ENCODE measurements around the gene HMGB1. TPM values are rescaled to one million over a fixed set of nuclear protein-coding genes. Genes with fewer than 3 reads are reported as not detected.
"Not testable (repeated sequence)": the region's sequence is repeated elsewhere in the genome, so short reads cannot be mapped to it uniquely, and the experiment has no call there.

Gene HMGB1
- total RNA-seq, 1 experiment from 2014 or later: 507 TPM

DNA sequence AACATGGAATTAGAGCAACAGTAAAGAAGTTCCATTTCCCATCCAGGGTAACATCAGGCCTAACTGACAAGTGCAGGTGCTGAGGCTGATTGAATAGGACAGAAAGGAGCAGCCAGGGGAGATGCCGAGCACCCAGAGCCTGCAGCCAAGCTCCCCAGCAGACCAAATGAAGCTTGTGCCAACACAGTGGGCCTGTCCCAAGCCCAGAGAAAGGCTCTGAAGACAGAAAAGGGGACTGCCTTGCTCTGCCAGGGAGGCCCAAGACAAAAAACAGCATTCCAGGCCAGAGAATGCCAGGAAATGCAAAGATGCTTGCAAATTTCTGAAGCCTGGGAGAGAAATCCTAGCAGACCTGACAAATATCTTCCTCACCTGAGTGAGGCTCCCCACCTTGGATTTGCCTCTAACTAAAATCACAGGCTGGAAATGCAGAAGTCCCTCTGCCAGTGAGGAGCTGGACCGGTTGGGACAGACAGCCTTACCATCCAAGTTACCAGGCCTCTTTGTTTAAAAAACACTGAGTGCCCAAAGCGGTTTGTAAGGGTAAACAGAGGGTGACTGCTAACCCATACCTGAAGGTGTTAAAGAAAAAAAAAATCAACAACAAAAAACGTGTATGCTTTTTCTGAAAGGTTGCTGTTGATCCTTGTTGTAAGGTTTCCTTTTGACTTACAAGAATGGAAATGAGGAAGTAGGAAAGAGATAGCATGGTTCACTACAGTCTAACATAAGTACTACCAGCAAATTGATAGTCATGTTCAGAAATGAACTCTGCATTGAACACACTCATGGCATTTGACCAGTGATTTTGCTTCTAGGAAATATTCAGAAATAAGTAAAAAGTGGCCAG, 11.8 kb upstream of the HMGB1 start:
- DNase-seq (ENCODE audit: low read depth, low spot score): no peak
- in situ Hi-C loops (cut with HindIII; ENCODE audit: low pct_unique_long_range_greater_than_20kb, low sequenced_read_pairs): no loop called here

DNA sequence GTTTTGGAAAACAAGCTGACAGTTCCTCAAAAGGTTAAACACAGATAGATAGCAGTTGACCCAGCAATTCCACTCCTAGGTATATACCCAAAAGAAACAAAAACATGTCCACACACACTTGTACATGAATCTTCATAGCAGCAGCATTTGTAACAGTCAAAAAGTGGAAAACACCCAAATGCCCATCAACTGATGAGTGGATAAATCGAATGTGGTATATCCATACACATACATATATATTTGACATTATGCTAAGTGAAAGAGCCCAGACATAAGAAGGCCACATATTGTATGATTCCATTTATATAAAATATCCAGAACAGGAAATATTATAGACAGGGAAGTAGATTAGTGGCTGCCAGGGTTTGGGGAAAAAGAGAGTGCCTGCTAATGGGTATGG, 7.9 kb upstream of the HMGB1 start:
- DNase-seq (ENCODE audit: low read depth, low spot score): no peak
- in situ Hi-C loops (cut with HindIII; ENCODE audit: low pct_unique_long_range_greater_than_20kb, low sequenced_read_pairs): no loop called here

DNA sequence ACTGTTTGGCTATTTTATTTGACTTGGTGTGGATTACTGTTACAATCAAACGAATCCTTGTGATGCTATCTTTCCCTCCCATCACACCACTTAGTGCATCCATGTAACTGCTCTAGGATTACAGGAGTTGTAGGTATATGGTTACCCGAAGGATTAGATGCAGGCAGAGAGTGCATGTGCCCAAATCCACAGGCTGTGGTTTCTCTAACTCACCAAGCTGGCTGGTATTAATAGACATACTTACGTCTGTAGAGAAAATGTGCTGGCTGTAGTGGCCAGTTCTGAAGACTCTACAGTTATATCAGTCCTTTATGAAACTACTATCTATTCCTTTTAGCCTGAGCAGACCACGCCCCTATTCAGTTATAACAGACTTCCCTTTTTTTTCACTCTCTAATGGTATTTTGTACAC, 1.1 kb upstream of the HMGB1 start:
- in situ Hi-C loops (cut with HindIII; ENCODE audit: low pct_unique_long_range_greater_than_20kb, low sequenced_read_pairs): no loop called here
- peak; percentile 53 for DNase-seq (ENCODE audit: low read depth, low spot score)

DNA sequence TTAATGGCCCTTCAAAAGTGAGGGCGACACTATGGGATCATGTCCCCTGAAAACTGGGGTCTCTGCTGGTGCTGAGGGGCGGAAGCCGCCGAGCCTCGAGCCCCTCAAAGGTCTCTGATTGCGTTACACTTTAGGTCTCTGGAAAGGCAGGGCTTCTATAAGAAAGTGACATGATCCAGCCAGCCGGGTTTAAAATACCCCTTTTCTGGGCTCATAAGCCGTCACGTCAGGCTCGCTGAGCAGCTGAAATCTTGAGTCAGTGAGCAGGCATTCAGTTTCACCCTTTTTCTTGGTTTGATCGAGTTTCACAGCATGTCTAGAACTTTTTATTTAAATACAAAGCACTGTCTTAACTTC, 600 bp upstream of the HMGB1 start:
- in situ Hi-C loops (cut with HindIII; ENCODE audit: low pct_unique_long_range_greater_than_20kb, low sequenced_read_pairs): no loop called here
- no peak for DNase-seq (ENCODE audit: low read depth, low spot score)

DNA sequence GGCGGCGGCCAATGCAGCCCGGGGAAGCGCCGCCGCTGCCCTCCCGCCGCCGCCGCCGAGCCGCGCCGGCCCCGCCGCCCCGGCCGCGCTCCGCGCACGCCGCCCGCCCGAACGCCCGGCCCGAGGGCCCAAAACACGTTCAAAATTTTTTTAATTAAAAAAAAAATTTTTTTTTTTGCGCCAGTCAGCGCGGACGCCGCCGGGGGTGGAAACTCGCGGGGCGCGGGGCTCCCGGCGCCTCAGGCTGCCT, 468 bp downstream of the HMGB1 start:
- in situ Hi-C loops (cut with HindIII; ENCODE audit: low pct_unique_long_range_greater_than_20kb, low sequenced_read_pairs): no loop called here
- DNase-seq (ENCODE audit: low read depth, low spot score): no peak

DNA sequence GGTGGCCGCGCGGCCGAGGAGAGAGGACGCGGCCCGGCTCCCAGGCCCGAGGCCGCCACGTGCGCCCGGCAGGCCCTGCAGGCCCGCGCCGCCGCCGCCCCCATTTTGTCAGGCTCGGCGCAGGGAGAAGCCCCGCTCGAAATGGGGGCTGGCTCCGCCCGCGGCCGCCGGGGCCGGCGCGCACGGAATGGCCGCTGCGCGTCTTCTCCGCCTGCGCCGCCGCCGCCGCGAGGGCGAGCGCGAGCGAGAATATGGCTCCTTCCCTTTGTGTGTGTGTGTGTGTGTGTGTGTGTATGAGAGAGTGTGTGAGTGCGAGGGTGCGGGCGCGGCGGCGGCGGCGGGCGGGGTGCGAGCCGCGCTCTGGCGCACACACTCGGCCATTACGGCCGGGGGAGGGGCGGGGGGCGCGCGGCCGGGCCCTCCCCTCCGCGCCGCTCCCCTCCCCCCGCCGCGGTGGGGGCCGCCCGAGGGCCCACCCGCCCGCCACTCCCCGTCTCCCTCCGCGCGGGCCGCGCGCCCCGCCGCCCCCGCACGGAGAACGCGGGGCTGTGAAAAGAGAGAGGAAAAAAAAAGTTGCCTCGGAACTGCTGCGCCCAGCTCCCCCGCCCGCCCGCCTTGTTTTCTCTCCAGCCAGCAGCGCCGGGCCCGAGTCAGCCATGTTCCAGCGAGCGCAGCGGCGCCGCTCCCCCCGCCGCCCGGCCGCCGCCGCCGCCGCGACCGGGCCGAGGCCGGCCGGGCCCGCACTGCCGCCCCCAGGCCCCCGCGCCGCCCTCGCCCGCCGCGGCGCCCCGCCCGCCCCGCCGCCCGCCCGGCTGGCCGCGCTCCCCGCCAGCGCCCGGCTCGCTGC, 1.0 kb downstream of the HMGB1 start:
- DNase-seq (ENCODE audit: low read depth, low spot score): peak; percentile 85
- in situ Hi-C loops (cut with HindIII; ENCODE audit: low pct_unique_long_range_greater_than_20kb, low sequenced_read_pairs): no loop called here

DNA sequence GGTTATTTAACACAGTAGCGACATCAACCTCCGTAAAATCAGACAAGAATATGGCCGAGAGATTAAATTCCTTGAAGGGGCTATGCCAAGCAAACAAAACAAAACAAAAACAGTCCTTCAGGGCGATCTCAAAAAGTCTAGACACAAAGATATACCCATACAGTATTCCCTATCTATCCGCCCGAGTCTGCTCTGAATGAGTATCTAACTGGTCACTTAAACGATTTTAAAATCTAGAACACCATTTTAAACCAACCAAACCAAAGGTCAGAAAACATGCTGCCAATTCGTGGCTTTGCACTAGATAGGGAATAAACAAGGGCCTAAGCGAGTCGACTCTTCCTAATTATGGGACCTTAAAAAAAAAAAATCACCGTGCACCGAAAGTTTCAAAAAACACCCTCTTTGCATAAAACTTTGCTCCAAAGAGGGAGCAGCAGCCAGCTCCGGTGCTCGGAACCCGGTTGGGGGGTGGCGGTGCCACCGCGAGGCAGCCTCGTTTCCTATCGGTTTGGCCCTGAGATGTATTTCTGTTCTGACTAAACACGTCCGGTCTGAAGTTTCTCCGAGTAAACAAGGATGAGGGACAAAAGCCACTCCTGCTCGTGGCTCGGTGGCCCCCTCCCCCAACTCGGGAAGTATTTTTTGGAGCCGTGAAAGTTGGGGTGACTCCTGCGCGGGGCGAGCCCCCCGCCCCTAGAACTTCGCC, 1.8 kb downstream of the HMGB1 start:
- peak; percentile 52 for DNase-seq (ENCODE audit: low read depth, low spot score)
- in situ Hi-C loops (cut with HindIII; ENCODE audit: low pct_unique_long_range_greater_than_20kb, low sequenced_read_pairs): no loop called here

DNA sequence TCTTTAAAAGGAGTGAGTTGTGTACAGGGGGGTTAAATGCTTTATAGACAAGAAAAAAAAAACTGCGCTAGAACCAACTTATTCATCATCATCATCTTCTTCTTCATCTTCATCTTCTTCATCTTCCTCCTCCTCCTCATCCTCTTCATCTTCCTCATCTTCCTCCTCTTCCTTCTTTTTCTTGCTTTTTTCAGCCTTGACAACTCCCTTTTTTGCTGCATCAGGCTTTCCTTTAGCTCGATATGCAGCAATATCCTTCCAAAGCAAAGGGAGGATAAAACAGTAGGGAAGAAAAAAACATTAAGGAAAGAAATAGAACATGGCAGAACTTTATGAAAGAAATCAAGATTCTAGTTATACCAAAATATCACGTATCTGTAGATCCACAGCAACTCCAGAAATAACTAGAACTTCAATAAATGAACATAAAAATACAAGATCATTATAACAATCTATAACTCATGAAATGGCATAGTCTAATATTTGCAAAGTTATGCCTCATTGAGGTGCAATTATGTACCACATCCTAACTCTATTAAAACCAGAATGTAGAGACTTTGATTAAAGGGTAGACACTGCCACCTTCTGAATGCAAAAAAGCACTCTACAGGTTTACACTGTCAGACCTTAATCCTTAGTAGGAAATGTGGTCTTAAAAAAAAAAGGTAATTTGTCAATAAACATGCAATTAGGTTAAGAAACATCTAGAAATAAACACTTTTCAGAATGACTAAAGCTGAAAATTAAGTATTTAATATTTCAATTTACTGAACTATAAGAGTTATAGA, 4.3 kb downstream of the HMGB1 start:
- in situ Hi-C loops (cut with HindIII; ENCODE audit: low pct_unique_long_range_greater_than_20kb, low sequenced_read_pairs): not testable (repeated sequence)
- peak; percentile 53 for DNase-seq (ENCODE audit: low read depth, low spot score)

DNA sequence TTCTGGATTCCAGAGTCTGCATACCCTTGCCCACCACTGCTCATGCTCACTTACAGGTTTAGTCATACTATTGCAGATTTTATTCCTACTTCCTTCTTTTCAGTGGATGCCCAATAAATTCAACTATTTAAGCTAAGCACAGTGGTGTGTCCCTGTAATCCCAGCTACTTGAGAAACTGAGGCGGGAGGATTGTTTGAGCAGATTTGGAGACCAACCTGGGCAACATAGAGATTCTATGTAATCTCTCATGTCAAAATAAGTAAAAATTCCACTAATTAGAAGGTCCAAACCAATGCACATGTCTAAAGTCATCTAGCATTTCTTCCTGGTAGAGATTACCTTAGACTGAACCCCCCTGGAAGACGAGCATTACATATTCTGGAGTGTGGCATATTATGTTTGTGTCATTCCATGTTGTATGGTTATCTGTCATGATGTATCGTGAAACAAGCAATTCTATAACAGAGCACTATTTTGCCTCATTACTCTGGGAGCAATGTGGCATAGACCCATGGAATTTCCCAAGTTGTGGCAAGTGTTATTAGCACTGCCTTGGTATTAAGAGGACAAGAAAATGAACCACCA, 8.3 kb downstream of the HMGB1 start:
- DNase-seq (ENCODE audit: low read depth, low spot score): no peak
- in situ Hi-C loops (cut with HindIII; ENCODE audit: low pct_unique_long_range_greater_than_20kb, low sequenced_read_pairs): no loop called here

DNA sequence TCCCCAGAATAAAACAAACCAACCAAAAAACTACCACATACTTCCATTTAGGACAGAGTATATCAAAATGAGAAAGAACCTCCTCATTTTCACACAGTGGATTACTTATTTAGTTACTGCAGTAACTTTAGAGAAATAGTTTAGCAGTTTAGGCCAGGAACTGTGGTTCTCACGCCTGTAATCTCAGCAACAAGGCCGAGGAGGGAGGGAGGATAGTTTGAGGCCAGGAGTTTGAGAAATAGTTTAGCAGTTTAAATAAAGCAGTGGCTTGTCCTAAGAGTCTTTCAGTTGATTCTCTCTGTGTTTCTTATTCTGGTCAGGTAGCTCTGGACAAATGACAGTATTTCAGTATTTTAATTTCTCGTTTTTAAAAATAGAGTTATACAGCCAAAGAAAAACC, 9.4 kb downstream of the HMGB1 start:
- DNase-seq (ENCODE audit: low read depth, low spot score): no peak
- in situ Hi-C loops (cut with HindIII; ENCODE audit: low pct_unique_long_range_greater_than_20kb, low sequenced_read_pairs): no loop called here

DNA sequence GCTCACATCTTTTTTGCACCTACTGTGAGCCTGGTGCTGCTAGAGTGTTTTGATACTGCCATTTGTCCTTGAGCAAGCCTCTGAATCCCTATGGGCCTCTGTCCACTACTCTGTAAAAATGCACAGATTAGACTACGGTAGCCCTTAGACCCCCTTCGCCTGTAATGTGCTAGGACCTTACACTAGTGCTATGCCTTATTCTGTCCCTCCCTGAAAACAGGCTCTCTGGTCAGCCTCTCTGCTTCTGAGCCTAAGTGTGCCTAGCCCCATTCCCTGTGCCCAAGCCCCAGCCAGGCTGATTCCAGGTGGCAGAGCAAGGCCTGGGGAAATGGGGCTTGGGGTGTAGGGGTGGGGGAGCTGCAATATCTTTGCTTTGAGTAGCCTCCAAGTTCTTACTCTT, 10.7 kb downstream of the HMGB1 start:
- no peak for DNase-seq (ENCODE audit: low read depth, low spot score)

DNA sequence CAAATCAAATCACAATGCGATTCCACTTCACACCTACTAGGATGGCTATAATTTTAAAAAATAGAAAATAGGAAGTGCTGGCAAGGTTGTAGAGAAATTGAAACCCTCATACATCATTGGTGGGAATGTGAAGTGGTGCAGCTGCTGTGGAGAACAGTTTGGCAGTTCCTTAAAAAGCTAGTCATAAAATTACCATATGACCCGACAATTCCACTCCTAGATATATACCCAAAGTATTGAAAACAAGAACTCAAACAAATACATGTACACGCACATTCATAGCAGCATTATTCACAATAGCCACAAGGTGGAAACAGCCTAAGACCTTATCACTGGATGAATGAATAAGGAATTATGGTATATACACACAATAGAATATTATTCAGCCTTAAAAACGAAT, 12.0 kb downstream of the HMGB1 start:
- peak; percentile 57 for DNase-seq (ENCODE audit: low read depth, low spot score)

More for the DNA sequence above, 10.7 kb downstream of the HMGB1 start:
- in situ Hi-C loops (cut with HindIII; ENCODE audit: low pct_unique_long_range_greater_than_20kb, low sequenced_read_pairs): no loop called here

DNA sequence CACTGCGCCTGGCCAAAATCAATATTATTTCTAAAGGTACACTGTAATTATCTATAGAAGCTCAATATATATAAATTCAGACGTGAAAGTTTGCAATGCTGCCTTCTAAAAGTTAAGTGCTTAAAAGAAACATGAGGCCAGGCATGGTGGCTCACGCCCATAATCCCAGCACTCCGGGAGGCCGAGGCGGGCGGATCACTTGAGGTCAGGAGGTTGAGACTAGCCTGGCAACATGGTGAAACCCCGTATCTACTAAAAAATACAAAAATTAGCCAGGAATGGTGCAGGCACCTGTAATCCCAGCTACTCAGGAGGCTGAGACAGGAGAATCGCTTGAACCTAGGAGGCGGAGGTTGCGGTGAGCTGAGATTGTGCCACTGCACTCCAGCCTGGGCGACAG, 14.3 kb downstream of the HMGB1 start:
- in situ Hi-C loops (cut with HindIII; ENCODE audit: low pct_unique_long_range_greater_than_20kb, low sequenced_read_pairs); DNase-seq (ENCODE audit: low read depth, low spot score): not testable (repeated sequence)

More for the DNA sequence above, 12.0 kb downstream of the HMGB1 start:
- in situ Hi-C loops (cut with HindIII; ENCODE audit: low pct_unique_long_range_greater_than_20kb, low sequenced_read_pairs): no loop called here

DNA sequence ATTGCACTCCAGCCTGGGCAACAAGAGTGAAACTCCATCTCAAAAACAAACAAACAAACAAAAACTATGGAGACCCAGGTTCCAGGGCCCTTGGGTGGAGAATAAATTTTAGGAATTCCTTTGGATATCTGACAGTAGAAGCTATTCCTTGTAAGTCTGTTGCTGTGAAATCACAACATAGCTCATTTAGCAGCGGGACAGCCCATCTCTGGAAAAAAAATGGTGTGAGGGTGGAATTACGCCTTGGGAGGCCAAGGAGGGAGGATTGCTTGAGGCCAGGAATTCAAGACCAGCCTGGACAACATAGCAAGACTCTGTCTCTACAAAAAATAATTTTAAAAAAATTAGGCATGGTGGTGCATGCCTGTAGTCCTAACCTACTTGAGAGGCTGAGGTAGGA, 15.7 kb downstream of the HMGB1 start:
- in situ Hi-C loops (cut with HindIII; ENCODE audit: low pct_unique_long_range_greater_than_20kb, low sequenced_read_pairs): no loop called here

DNA sequence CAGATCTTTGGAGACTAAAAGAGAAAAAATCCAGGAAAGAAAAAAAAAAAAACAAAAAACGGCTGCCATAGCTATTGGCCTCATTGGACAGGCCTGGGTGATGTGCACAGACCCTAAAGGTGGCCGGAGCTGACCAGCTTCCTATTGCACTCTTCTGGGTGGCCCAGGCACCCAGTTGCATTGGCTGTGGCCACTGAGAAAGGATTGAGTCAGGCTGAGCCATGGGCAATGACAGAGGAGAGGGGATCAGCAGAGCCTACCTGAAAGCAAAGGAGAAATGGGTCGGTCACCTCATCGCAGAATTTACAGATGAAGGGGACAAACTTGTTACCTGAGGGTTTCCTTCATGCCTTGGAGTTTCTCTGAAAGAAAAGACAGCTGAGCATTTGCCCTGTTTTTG, 17.3 kb downstream of the HMGB1 start:
- no peak for DNase-seq (ENCODE audit: low read depth, low spot score)
- in situ Hi-C loops (cut with HindIII; ENCODE audit: low pct_unique_long_range_greater_than_20kb, low sequenced_read_pairs): no loop called here

More for the DNA sequence above, 15.7 kb downstream of the HMGB1 start:
- DNase-seq (ENCODE audit: low read depth, low spot score): no peak

DNA sequence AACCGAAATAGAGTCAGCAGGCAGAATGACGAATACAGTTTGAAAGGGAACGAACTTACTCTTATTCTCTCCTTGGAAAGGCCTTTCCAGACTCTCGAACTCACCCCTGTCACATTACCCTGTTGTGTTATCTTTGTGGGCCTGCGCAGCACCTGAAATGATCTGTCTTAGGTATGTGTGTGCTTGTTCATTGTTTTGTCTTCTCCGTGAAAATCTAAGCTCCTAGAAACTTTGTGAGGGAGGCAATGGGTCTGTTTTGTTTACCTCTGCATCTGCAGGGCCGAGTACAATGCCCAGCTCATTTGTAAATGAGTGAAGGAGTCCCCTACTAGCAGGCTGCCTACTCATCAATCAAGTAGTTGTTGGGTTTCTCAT, 19.6 kb downstream of the HMGB1 start:
- no peak for DNase-seq (ENCODE audit: low read depth, low spot score)
- in situ Hi-C loops (cut with HindIII; ENCODE audit: low pct_unique_long_range_greater_than_20kb, low sequenced_read_pairs): no loop called here

DNA sequence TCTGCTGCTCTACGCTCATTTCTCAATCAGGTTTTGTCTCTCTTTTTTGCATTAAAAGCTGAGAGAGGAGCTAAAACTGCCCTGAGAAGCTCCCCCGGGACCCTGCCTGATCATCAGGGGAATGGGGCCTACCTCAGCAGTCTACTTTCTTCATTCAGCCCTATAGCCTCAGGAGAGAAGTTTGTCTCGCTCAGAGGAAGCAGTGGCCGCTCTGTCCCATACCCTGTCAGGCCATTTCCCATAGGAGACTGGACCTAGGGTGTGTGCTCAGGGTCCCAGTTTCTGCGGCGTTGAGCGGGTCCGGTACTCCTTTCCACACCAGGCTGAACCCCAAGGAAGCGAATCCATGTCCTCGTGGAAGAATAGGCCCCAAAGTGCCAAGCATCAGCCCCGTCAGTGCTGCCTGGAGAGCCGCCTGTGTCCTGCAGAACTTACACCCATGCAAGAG, 21.8 kb downstream of the HMGB1 start:
- in situ Hi-C loops (cut with HindIII; ENCODE audit: low pct_unique_long_range_greater_than_20kb, low sequenced_read_pairs): no loop called here
- DNase-seq (ENCODE audit: low read depth, low spot score): no peak

Measured in SK-MEL-5 (cell line).